Effector CD4-positive, alpha-beta T cell (primary cell): ENCODE data around the gene FAM20C.

Experiments
- DNase-seq: peaks from one replicate; pipeline ENCODE4 v3.0.0-alpha.2; 2020

Gene FAM20C

DNA sequence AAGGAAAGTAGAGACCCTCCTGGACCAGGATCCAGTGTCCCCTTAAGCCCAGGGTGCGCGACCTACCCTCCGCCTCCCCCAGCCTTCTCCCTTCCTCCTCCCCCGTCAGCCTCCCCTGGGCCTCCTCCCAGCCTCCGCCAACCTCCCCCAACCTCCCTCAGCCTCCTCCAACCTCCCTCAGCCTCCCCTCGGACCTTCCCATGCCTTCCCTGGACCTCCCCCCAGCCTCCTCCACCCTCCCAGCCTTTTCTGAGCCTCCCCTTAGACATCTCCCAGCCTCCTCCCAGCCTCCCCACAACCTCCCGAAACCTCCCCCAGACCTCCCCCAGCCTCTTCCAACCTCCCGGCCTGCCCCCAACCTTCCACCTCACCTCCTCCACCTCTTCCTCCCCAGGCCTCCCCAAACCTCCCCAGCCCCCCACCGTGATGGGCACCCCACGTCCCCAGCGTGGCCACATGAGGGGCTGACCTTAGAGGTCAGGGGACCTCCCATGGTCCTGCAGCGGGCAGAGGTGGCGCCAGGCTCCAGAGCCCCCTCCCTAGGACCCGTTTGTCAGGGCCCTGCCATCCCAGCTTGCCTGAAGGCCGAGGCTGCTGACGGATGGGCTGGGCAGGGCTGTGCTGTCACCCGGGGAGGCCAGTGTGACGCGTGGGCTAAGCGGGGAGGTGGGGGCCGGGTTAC, 18.8 kb downstream of the FAM20C start:
- no peak for DNase-seq

DNA sequence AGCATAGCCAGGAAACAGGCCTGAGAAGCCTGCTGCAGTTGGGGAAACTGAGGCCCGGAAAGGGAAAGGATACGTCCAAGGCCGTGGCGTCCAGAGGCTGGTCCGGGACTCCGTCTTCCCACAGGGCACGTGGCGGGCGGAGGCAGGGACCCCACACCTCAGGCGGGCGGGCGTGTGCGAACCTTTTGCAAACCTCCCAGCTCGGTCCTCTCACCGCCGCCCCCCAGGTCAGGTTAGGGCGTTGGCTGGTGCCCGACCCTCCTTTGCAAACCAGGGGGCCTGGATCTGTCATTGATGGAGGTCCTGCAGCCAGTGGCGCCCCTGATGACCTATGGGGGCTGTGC, 19.3 kb downstream of the FAM20C start:
- DNase-seq, result no peak

DNA sequence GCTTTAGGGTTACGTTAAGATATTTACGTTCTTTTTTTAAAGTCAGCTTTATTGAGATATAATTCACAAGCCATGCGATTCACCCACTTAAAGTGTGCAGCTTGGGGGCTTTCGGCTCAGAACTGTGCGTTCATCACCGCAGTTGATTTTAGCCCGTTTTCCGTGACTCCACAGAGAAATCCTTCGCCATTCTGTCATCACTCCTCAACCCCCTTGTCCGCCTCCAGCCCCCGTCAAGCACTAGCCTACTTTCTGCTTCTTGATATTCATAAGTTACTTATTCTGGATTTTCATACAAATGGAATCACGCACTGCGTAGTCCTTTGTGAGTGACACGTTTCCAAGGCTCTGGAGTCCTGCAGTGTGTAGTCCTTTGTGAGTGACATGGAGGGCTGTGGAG, 20.4 kb downstream of the FAM20C start:
- no peak for DNase-seq

DNA sequence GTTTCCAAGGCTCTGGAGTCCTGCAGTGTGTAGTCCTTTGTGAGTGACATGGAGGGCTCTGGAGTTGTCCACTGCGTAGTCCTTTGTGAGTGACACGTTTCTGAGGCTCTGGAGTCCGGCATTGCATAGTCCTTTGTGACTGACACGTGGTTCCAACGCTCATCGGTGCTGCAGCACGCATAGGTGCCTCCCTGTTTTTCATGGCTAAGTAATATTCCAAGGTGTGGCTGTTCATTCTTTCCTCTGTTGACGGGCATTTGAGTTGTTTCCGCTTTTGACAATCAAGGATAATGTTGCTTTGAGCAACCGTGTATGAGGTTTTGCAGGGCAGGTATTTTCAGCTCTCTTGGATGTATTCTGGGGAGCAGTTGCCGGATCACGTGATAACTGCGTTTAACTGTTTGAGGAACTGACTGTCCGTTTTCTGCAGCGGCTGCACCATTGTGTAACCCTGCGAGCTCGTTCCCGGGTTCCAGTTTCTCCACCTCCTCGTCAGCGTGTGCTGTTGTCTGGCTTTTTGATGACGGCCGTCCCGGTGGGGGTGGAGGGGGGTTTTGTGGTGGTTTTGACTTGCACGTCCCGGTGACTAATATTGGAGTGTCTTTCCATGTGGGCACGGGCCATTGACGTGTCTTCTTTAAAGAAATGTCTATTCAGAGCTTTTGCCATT, 21.1 kb downstream of the FAM20C start:
- no peak for DNase-seq

DNA sequence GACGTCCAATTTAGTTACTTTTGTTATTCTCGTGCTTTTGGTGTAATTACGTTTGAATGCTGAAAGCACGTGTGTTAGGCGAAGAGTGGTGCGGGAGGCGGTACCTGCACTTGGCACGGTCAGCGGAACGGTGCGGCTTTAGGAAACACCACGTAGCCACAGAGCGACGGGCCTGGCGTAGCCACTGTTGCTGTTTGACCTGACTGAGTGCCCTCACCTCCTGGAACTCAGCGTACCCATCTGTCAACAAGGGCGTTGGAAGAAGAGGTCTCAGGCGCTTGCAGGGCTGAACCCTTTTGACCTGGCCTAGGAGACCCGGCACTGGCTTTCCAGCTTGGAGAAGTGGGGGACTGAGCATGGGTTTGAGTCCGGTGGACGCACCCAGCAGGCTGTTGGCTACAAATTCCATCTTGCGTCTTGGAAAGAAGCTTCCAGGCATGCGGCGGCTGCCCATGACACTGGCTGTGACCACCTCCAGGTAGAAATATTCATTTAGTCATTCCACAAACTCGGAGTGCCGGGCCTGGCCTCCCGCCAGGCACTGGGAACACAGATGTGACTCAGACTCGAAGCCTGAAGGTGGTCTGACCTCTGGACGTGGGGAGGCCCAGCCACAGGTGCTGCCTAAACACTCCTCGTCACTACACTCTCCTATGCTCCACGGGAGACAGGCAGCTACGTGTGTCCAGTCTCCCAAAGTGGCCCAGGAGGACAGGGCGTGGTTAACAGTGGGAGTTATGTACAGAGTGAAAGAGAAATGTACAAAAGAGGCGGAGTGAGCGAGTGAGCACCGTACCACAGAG, 22.2 kb downstream of the FAM20C start:
- DNase-seq, result no peak

DNA sequence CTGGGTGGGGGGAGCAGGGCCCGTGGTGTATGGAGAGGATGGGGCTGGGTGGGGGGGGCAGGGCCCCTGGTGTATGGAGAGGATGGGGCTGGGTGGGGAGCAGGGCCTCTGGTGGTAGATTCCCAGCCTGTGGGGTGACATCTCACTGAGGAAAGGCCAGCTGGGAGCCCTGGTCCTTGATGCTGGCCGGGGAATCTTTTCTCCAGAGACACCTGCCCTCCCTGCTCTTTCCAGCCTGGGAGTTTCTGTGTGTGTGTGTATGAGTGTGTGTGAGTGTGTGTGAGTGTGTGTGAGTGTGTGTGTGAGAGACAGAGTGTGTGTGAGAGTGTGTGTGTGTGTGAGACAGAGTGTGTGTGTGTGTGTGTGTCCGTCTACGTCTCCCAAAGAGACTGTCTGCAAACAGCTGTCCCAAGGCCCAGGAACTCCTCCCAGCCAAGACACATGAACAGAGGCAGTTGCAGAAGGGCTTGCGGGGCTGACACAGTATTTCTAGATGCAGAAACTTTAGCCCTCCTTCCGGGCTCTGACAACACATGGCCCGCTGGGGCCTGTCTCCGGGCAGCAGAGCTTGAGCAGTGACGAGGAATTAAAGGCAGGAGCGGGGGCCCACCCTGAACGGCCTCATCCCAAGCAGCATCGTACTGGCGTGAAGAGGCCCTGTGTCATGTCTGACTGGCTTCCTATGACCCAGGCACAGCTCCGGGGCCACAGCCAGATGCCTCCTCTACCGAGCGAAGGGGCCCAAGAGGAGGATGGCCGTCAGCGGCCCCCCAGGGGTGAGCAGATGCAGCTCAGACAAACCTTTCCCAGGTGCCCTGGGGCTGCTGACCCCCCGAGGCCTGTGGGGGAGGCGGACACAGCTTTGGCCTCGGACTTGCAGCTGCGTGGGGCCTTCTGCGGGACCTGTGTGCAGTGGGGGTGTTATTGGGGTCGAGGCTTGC, 24.3 kb downstream of the FAM20C start:
- DNase-seq, result no peak

DNA sequence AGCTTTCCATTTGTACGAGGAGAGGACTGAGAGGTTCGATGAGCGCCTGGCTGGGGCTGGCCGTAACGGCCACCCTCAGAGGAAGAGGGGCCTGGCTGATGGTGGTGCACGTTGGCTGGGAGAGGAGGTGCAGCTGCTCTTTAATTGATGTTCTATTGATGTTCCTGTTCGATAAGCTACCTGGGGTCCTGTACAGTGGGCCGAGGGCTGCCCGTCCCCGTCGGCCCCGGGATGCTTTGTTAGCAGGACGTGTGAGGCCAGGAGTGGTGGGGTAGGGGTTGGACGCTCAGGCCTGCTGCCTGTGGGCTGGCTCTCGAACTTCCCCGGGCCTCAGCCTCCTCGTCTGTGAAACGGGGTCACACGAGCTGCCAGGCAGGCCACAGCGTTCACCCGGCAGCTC, 25.4 kb downstream of the FAM20C start:
- no peak for DNase-seq

DNA sequence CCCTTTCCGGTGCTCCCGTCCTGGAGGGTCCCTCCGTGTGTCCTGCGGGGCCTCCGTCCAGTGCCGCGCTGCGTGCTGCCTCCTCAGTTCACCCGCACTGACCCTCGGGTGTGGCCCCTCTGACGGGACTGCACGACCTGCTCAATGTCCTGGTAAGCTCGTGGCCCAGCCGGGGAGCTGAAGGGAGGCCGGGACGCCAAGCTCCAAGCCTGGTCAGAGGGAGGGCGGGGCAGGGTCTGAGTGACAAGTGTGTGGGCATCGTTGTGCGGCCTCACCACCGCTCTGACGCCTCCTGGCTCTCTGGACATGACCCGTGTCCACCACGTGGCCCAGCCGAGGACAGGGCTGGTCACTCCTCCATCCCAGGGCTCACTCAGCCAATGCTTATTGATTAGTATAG, 25.9 kb downstream of the FAM20C start:
- no peak for DNase-seq

DNA sequence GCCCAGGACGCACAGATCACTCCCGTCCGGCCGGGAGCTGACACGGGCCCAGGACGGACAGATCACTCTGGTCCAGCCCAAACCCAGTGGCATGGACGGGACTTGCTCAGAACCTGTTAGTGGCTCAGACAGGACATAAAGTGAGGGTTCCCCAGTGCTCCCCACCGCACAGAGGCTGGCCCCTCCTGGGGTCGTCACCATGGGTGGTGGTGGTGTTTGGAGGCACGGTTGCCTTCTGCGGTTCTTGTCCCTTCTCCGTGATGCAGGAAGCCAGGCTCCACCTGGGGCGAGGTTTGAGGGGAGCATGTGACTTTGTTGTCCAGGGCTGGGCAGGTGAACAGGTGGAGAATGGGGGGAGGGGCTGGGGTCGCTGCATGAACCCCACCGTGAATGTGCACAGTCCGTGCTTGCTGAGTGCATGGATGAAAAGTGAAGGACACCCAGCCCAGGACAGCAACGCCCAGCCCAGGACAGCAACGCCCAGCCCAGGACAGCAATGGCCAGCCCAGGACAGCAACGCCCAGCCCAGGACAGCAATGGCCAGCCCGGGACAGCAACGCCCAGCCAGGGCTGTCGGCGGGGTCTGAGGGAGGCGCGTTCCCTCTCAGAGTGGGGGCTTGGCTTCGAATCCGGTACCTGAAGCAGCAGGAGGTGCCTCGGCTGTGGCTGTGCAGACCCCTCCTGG, 26.7 kb downstream of the FAM20C start:
- DNase-seq, result no peak

DNA sequence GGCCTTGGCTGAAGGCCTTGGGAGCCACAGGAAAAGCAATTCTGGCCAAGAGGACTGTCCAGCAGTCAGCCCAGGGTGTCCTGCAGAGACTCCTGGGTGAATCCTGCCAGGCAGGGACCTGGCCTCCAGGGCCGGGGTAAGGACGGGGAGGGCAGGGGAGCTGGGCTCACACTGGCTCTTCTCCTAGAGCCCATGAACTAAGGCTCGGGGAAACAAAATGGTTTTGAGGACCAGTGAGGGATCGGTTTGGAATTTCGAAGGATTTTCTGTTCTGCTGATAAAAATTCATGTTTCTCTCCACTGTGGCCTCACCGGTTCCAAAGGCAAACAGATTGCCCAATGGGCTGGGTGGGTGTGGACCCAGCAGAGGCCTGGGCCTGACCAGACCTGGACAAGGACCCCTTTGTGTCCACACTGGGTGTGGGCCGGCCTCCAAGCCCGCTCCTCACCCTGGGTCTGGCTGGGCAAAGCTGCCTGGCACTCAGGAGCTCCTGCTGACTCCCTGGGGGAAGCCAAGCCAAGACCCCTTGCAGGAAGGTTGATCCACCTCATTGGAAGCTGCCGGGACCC, 27.3 kb downstream of the FAM20C start:
- no peak for DNase-seq

DNA sequence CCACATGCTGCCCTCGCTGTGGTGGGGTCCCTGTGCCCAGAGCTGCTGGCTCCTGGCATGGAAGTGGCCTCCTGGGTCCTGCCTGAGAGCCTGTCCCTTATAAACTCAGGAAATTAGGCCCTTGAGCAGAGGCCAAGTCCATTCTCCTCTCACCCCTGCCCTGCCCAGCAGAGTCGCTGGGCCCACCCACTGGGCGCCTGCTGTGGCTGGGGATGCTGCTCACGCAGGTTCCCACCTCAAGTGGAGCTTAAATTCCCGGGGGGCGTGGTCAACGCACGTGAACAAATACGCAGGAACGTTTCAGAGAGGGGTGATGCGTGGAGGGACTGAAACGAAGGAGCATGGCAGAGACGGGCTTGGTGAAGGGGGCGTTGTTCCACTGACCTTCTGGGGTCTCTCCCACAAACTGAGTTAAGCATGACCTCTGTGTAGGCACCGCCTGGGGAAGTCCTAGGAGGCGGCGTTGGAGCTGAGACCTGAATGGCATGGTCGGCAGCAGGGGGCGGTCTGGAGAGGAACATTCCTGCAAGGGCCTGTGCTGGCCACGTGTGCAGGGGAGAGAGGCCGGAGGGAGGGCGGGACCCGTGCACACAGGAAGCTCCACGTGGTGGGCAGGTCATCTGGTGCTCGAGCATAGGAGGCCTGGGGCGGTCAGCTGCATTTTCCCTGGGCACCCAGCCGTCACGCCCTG, 27.9 kb downstream of the FAM20C start:
- DNase-seq, result no peak

DNA sequence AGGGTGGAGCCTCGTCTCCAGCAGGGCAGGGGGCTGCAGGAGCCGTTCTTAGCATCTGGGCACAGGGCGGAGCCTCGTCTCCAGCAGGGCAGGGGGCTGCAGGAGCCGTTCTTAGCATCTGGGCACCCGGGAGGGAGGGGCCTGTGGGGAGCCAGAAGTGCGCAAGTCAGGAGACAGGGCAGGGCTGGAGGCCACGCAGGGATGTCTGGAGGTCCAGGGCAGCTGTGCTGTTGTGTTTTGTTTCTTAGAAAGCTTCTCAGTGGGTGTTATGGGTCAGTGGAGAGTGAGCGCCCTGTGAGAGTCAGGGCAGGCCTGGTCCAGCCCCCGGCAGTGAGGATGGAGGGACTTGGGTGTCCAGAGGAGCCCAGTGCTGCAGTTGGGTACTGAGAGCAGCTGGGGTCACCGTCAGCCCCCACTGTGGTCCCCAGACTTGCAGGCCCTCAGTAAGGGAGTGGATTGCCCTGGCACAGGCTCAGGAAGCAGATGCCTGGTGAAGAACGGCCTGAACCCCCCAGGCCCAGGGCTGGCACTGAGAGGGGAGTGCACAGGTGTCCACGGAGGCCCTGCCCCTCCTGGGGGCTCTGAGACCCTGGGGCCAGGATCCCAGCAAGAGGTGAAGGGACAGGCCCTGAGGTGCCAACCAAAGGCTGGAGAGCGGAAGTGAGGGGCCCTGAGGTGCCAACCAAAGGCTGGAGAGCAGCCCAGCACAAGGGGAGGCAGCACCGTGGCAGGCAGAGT, 29.8 kb downstream of the FAM20C start:
- no peak for DNase-seq

DNA sequence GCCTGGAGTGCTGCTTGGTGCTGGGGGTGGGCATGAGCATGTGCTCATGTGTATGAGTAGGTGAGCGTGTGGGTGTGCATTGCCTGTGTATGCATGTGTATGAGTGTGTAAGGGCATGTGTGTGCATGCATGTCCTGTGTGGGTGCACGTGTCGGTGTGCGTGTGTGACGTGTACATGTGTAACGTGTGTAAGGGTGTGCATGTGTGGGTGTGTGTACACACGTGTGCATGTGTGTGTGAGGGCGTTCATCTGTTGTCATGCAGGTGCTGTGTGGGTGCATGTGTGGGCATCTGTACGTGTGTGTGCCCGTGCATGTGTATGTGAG, 30.3 kb downstream of the FAM20C start:
- DNase-seq, result no peak

DNA sequence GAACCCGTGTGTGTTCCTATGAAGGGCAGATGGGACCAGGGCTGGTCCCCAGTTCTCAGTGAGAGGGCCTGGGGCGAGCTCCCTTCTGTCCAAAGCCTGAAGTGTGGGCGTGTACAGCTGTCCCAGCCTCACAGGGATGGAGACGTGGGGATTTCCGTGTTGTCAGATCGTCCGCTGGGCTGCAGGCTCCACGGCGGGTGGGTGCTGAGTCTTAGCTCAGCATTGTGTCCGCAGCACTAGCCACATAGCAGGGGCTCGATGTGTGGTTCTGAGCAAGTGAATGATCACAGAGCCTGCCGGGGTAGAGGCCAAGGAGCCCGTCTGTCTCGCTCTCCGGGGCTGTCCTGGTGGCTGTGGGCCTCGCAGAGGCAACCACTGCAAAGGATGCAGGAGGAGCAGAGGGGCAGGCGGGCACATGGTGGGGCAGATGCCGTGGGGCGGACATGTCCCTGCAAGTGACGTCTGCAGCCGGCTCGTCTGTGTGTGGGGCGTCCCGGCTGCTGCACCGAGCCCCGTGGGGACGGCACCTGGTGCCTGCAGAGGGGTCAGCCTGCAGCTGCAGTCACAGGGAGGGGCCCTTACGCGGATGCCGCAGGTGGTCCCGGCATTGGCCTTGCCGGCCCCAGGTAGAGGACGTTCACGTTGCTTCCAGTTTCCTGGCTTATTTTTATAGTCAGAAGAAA, 30.9 kb downstream of the FAM20C start:
- DNase-seq, result no peak

DNA sequence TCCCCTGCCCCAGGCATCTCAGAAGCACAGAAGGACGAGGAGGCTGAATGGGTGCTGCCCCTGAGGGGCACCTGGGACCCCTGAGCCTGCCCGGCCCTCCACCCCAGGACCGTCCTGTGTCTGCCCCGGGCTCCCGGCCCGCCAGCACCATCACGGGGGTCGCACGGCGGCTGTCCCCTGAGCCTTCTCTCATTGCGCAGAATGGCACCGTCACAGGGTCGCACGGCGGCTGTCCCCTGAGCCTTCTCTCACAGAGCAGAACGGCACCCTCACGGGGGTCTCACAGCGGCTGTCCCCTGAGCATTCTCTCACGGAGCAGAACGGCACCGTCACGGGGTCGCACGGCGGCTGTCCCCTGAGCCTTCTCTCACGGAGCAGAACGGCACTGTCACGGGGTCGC, 31.5 kb downstream of the FAM20C start:
- DNase-seq, result no peak

DNA sequence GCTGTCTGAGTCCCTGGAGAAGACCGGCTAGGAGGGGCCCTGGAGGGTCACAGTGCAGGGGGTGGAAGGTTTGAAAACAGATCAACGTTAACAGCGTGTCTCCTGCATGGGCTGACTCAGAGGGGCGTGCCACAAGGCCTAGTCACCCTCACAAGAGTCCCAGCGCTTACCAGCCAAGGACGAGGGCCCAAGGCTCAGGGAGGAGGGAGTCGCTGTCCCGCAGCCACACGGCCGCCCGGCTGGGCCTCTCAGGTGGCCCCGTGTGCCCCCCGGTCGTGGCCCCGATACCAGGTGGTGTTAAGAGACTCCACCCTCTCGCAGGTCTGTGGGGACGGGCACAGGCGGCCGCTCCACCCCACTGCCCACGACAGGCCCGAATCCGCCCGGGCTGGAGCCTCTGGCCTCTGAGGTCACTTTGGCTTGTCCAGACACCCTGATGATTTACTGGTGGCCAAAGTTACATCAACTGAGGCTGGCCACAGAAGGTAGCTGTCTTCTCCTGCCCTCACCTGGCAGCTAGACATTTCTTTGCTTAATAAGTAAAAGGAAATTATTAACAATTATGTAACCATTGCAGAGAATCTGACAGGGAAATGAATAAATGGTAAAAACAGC, 34.0 kb downstream of the FAM20C start:
- DNase-seq, result no peak

DNA sequence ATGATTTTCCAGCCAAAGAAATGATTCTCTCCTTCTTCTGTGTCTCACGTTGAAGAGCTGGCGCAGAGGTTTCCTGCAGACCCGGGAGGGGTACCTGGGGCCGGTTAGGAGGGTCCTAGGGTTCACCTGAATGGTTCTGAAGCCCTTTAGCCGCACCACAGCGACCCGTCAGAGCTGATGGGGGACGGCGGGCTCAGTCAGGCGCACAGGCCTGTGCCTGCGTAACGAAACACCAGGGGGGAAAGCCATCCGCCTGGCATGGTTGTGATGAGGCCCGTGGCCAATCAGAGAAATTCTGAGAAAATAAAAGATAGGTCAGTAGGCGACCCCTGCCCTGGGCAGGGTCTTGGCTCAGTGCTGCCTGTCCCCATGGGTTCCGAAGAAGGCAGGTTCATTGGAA, 35.6 kb downstream of the FAM20C start:
- no peak for DNase-seq

DNA sequence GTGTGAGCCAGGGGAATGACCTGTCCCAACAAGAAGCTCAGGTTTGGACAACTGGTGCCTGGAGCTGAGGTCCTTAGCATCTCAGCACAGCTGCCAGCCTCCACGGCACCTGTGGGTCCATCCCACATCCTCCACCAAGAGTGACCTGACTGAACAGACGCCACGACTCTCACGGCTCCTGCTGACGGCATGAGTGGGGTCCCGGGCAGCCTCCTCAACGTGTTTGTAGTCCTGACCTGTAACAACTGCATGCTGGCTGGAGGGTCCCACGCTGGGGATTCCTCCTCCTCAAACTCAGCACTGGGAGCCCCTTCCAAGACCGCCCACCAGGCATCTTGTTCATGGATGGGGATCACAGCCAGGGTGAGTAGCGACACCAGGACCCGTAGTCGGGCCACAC, 36.2 kb downstream of the FAM20C start:
- no peak for DNase-seq

DNA sequence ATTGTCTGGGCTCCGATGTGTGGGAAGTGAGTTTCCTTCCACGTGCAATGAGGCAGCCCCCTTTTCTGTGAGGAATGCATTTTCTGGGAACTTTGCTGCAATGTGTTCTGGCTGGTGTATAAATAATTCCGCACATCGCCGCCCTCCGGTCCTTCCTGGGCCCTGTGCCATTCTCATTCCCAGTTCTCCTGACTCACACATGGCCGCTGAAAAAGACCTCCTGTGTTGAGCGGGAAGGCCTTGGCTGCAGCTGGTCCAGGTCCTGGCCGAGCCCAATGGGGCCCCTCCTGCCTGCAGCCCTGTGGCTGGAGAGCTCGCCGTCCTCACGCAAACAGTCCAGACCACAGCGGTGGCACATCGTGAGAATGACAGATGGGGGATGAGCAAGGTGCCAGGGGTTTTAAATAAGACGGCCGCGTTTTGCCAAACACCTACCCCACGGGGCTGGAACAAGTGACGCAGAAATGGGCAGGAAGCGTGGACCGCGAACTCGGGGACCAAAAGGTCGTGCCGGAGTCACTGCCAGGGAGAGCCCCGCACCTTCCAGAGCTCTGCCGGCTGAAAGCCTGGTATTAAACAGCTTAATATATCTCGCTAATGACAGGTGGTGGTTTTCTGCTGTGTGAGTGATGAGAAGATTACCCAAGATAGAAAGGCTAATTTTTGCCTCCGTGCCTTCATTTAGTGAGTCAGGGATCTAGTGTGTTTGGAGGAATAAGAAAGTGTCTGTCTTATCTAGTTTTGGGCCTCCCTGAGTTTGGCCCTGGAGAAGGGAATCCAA, 37.0 kb downstream of the FAM20C start:
- no peak for DNase-seq
